Stimulated activated CD4-positive, alpha-beta T cell treated with anti-CD3 and anti-CD28 coated beads, Interleukin-1b, Interleukin-23, amount 100 ng/mL, for 4 hours (primary cell): ENCODE data around the gene MAP6.

Source experiments
- DNase-seq, 2 donors: peaks; one replicate each; pipeline ENCODE4 v3.0.0-alpha.2; 2020; ENCODE audit warnings: low read depth in 2 of 2

The MAP6 gene

GRCh38 chr11:75667255-75667830 is 1.5 kb downstream of the MAP6 start:
- no peak for DNase-seq

GRCh38 chr11:75665990-75666389 is 2.8 kb downstream of the MAP6 start:
- no peak for DNase-seq

GRCh38 chr11:75665126-75665525 is 3.7 kb downstream of the MAP6 start:
- no peak for DNase-seq

GRCh38 chr11:75664389-75664788 is 4.4 kb downstream of the MAP6 start:
- no peak for DNase-seq

- DNase-seq: no peak
These were observed 5.0 kb downstream of the MAP6 start for GRCh38 chr11:75663808-75664207.

- no peak for DNase-seq
These were observed 9.0 kb downstream of the MAP6 start for GRCh38 chr11:75659836-75660235.

GRCh38 chr11:75656044-75656727 is 12.7 kb downstream of the MAP6 start:
- DNase-seq: no peak

GRCh38 chr11:75655605-75656004 is 13.2 kb downstream of the MAP6 start:
- no peak for DNase-seq

GRCh38 chr11:75654314-75654713 is 14.5 kb downstream of the MAP6 start:
- no peak for DNase-seq

GRCh38 chr11:75653532-75653931 is 15.3 kb downstream of the MAP6 start:
- DNase-seq: no peak

- no peak for DNase-seq
These were observed 15.9 kb downstream of the MAP6 start for GRCh38 chr11:75652936-75653335.

GRCh38 chr11:75651218-75651617 is 17.6 kb downstream of the MAP6 start:
- DNase-seq: no peak

- DNase-seq: no peak
These were observed 18.6 kb downstream of the MAP6 start for GRCh38 chr11:75650167-75650723.

- DNase-seq: no peak
These were observed 23.9 kb downstream of the MAP6 start for GRCh38 chr11:75644946-75645345.

GRCh38 chr11:75644370-75644769 is 24.5 kb downstream of the MAP6 start:
- DNase-seq: no peak

GRCh38 chr11:75642402-75643113 is 26.3 kb downstream of the MAP6 start:
- DNase-seq: no peak

GRCh38 chr11:75639762-75640181 is 29.1 kb downstream of the MAP6 start:
- no peak for DNase-seq

GRCh38 chr11:75637998-75638397 is 30.8 kb downstream of the MAP6 start:
- DNase-seq: no peak

GRCh38 chr11:75635066-75635862 is 33.6 kb downstream of the MAP6 start:
- no peak for DNase-seq

- no peak for DNase-seq
These were observed 35.3 kb downstream of the MAP6 start for GRCh38 chr11:75633409-75634066.

- DNase-seq: no peak
These were observed 35.9 kb downstream of the MAP6 start for GRCh38 chr11:75632962-75633361.
